SU-DHL-6 (cell line): ENCODE data around the gene SMARCD3.

Source experiments
- EZH2phosphoT487 ChIP-seq: fragments of 200-600 bp; sonication (generic), shearing (Covaris generic); conservative IDR thresholded peaks from 2 replicates; pipeline ENCODE4 v1.6.1; 2018; ENCODE audit warnings: mild to moderate bottlenecking, antibody characterized with exemption, low read length, moderate library complexity, mixed read lengths
- TF ChIP-seq, protein P1 (sequence below): fragments of 200-600 bp; sonication (generic); IDR thresholded peaks from one replicate; pipeline ENCODE4 v1.5.1; 2017; ENCODE audit warnings: antibody characterized with exemption, mild to moderate bottlenecking, low read length, moderate library complexity; ENCODE audit not compliant: insufficient read depth, poor library complexity, severe bottlenecking

DNA sequence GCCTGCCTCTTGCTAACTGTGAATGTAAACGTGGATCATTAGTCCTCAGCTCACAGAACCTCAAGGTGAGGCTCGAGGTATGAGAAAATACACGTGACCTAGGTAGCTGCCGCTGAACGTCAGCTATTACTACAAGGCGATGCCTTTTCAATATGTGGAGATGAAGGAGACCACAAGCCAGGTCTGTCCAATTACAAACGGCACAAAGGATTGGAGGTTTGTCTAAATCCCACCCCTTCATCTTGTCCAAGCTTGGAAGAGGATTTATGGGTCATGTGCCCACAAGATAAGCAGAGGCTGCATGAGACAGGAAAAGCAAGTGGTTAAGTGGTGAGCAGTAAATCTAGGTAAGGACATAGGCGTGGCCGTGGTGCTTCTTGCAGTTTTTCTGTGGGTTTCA, 41.6 kb downstream of the SMARCD3 start:
- TF ChIP-seq EZH2phosphoT487, result no peak
- TF ChIP-seq, protein P1, sequence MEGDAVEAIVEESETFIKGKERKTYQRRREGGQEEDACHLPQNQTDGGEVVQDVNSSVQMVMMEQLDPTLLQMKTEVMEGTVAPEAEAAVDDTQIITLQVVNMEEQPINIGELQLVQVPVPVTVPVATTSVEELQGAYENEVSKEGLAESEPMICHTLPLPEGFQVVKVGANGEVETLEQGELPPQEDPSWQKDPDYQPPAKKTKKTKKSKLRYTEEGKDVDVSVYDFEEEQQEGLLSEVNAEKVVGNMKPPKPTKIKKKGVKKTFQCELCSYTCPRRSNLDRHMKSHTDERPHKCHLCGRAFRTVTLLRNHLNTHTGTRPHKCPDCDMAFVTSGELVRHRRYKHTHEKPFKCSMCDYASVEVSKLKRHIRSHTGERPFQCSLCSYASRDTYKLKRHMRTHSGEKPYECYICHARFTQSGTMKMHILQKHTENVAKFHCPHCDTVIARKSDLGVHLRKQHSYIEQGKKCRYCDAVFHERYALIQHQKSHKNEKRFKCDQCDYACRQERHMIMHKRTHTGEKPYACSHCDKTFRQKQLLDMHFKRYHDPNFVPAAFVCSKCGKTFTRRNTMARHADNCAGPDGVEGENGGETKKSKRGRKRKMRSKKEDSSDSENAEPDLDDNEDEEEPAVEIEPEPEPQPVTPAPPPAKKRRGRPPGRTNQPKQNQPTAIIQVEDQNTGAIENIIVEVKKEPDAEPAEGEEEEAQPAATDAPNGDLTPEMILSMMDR, result no peak
